ENCODE data around the gene CCDC183. TPM values are rescaled to one million over a fixed set of nuclear protein-coding genes. Genes with fewer than 3 reads are reported as not detected.
"Not testable (repeated sequence)": the region's sequence is repeated elsewhere in the genome, so short reads cannot be mapped to it uniquely, and the experiment has no call there.

The CCDC183 gene
- total and polyA plus RNA-seq, 8 donors: 2.4 to 10.7 (median 3.1) TPM

GRCh38 chr9:136753371-136754058 lies 42.6 kb upstream of the CCDC183 start:
- intact Hi-C loops (cut with DNase I): no loop called here
- DNase-seq: peak in 1 of 6 donors; percentile 58
- no peak for ATAC-seq

GRCh38 chr9:136754059-136754572 lies 42.0 kb upstream of the CCDC183 start:
- no peak overlapping the region for H3K4me3 ChIP-seq
- no peak for FAIRE-seq
- intact Hi-C loops (cut with DNase I): no loop called here
- 83 to 85% methylated on average over 17 of the region's 17 CpGs for WGBS, 2 donors
- H3K9me3 ChIP-seq: no peaks in the 10 kb centered on the region
- H3K27me3 ChIP-seq: no peaks in the 10 kb centered on the region
- no peak for ATAC-seq
- peaks cover 0 to 1% (median 0%) of the 10 kb centered on the region in 3 donors for H3K4me1 ChIP-seq
- no peak for TF ChIP-seq CTCF (IDR thresholded peaks at IDR 0.05)
- no peak overlapping the region for H3K27ac ChIP-seq
- DNase-seq: peak in 2 of 6 donors; percentile 15 to 59
- no peaks in the 10 kb centered on the region for H3K36me3 ChIP-seq

More at GRCh38 chr9:136753371-136754058, 42.6 kb upstream of the CCDC183 start:
- Histone ChIP-seq H3K4me1 (peaks cover 0 to 7% (median 0%) of the 10 kb centered on the region in 3 donors), H3K27me3 (no peaks in the 10 kb centered on the region), H3K9me3 (no peaks in the 10 kb centered on the region), H3K27ac (no peak overlapping the region), H3K4me3 (no peak overlapping the region), H3K36me3 (no peaks in the 10 kb centered on the region)
- TF ChIP-seq CTCF (IDR thresholded peaks at IDR 0.05): no peak
- 86 to 90% methylated on average over 30 to 31 of the region's 31 CpGs for WGBS, 2 donors
- no peak for FAIRE-seq

- FAIRE-seq: no peak
- H3K27ac ChIP-seq: no peak overlapping the region
- intact Hi-C loops (cut with DNase I): no loop called here
- ATAC-seq: no peak
- no peaks in the 10 kb centered on the region for H3K36me3 ChIP-seq
- no peak for TF ChIP-seq CTCF (IDR thresholded peaks at IDR 0.05)
- no peaks in the 10 kb centered on the region for H3K9me3 ChIP-seq
- H3K27me3 ChIP-seq: no peaks in the 10 kb centered on the region
- no peaks in the 10 kb centered on the region for H3K4me1 ChIP-seq
- 87 to 91% methylated on average over 24 of the region's 24 CpGs for WGBS, 2 donors
- H3K4me3 ChIP-seq: no peak overlapping the region
- DNase-seq: peak in 2 of 6 donors; percentile 30 to 74
Measured at GRCh38 chr9:136754626-136755301, 41.4 kb upstream of the CCDC183 start.

- intact Hi-C loops (cut with DNase I); H3K36me3 ChIP-seq; H3K4me1 ChIP-seq; H3K27ac ChIP-seq; FAIRE-seq; H3K4me3 ChIP-seq; ATAC-seq; H3K27me3 ChIP-seq; H3K9me3 ChIP-seq: not testable (repeated sequence)
- 92 to 95% methylated on average over 22 of the region's 22 CpGs for WGBS, 2 donors
- peak in 1 of 6 donors; percentile 54 for DNase-seq
Measured at GRCh38 chr9:136755302-136756133, 40.6 kb upstream of the CCDC183 start.

DNA sequence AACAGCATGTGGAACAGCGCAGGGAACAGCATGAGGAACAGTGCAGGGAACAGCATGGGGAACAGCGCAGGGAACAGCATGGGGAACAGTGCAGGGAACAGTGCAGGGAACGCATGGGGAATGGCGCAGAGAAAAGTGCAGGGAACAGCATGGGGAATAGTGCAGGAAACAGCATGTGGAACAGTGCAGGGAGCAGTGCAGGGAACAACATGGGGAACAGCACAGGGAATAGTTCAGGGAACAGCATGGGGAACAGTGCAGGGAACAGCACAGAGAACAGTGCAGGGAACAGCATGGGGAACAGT lies 40.1 kb upstream of the CCDC183 start:
- WGBS, 2 donors: 95 to 98% methylated on average over 4 of the region's 4 CpGs
- DNase-seq (peak in 1 of 6 donors; percentile 3), FAIRE-seq (no peak), ATAC-seq (no peak)
- Histone ChIP-seq H3K36me3 (no peaks in the 10 kb centered on the region), H3K27ac (no peak overlapping the region), H3K9me3 (no peaks in the 10 kb centered on the region), H3K4me1 (no peaks in the 10 kb centered on the region), H3K27me3 (no peaks in the 10 kb centered on the region), H3K4me3 (no peak overlapping the region)
- intact Hi-C loops (cut with DNase I): no loop called here
- no peak for TF ChIP-seq CTCF (IDR thresholded peaks at IDR 0.05)

Data from pancreas (tissue), 10 donors.